ENCODE results near the gene IGLL5.

Gene IGLL5

DNA sequence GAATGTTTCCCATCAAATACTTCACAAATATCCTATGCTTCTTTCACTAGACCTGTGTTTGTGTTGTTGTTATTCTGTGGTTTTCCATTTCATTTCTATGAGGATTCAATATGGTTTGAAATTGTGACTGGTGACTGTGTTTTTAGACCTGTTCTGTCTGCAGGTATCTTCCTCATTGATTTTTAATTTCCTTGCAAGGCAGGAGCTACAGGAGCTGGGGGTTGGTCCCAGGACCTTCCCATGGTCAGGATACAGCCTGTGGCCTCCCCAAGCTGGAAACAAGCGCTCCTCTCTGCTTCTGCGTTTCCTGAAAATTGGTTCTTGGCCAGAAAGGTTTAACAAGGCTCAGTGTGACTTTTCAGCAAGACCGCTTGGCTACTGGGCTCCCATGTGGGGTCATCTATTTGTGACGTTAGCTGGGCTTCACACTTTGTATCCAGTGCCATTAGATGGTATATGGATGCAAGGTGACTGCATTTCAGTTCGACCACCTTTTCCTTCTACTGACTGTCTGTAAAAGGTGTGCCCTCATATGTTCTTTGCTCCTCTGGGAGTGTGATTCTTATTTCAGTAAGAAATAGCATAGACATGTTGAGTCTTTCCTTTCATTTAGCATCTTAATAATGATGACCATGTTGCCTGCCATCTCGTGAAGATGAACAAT is 21.5 kb downstream of the IGLL5 start:
- Histone ChIP-seq H3K27ac (ENCODE audit: insufficient read depth, low read length, poor library complexity, severe bottlenecking) (no peak overlapping the region), H3K4me1 (ENCODE audit: control insufficient read depth, insufficient read depth, low read length, poor library complexity, severe bottlenecking) (no peaks in the 10 kb centered on the region), H3K9me3 (ENCODE audit: control insufficient read depth, low read length) (no peaks in the 10 kb centered on the region), H3K27me3 (replicated peaks; ENCODE audit: control insufficient read depth, insufficient read depth, low read length, poor library complexity, severe bottlenecking) (no peaks in the 10 kb centered on the region), H3K36me3 (ENCODE audit: control insufficient read depth, insufficient read depth, low read length) (no peaks in the 10 kb centered on the region), H3K4me3 (ENCODE audit: insufficient read depth, low read depth, low read length, poor library complexity, severe bottlenecking) (no peak overlapping the region)
- DNase-seq = no peak

DNA sequence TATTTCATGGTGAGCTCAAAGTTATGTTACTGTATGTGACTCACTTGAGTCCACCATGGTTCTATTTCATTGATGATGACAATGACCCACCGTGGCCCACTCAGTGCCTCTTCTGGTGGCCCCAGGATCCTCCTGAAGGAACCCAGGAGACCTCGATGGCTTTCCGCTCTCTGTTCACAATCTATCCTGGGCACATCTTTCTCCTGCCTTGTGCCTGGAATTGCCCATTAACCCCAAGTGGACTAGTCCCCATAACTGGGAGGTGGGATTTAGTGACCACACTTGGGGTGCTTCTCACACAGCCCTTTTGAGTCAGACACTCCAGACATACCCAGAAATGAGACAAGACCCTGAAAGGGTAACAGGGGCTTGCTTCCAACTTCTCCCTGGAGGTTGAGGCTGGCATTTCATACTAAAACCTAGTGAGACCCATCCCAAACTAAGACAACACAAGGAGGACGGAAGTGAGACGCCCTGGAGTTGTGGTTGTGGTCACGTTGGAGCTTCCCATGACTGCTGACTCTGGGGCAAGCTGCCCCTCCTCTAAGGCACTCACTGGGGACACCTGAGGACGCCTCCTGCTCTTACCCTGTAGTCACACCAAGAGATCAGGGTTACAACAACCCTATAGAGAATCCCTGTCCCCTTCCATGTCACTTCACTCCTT is 22.1 kb downstream of the IGLL5 start:
- no peaks in the 10 kb centered on the region for H3K27me3 ChIP-seq (replicated peaks; ENCODE audit: control insufficient read depth, insufficient read depth, low read length, poor library complexity, severe bottlenecking)
- no peak for DNase-seq
- no peak overlapping the region for H3K4me3 ChIP-seq (ENCODE audit: insufficient read depth, low read depth, low read length, poor library complexity, severe bottlenecking)
- no peaks in the 10 kb centered on the region for H3K36me3 ChIP-seq (ENCODE audit: control insufficient read depth, insufficient read depth, low read length)
- no peaks in the 10 kb centered on the region for H3K9me3 ChIP-seq (ENCODE audit: control insufficient read depth, low read length)
- no peak overlapping the region for H3K27ac ChIP-seq (ENCODE audit: insufficient read depth, low read length, poor library complexity, severe bottlenecking)
- H3K4me1 ChIP-seq (ENCODE audit: control insufficient read depth, insufficient read depth, low read length, poor library complexity, severe bottlenecking) = no peaks in the 10 kb centered on the region

DNA sequence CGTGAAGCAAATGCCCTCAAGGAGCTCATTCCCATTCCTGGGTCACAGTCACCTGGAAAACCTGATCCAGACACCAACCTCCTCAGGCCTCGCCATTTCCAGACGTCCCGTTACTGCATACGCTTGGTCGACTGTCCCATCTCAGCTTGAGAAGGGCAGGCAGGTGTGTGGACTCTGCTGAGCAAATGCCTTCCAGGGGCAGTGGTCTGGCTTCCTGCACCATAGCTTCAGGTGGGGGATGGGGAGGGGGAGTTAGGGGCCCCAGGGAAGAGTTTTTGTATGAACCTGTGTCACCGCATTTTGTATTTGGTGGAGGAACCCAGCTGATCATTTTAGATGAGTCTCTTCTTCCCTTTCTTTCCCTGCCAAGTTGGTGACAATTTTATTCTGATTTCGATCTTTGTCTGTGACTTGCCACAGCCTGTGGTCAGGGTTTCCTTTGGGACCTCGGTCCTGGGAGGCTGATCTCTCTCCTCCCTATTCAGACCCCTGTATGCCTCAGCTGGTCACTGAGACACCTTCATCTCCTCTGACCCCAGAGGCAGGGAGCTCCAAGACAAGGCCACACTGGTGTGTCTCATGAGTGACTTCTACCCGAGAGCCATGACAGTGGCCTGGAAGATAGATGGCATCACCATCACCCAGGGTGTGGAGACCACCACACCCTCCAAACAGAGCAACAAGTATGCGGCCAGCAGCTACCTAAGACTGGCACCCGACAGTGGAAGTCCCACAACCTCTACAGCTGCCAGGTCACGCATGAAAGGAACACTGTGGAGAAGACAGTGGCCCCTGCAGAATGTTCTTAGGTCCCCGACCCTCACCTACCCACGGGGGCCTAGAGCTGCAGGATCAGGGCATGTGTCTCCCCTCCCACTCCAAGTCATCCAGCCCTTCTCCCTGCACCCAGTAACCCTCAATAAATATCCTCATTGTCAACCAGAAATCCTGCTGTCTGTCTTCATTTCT is 22.9 kb downstream of the IGLL5 start:
- H3K27ac ChIP-seq (ENCODE audit: insufficient read depth, low read length, poor library complexity, severe bottlenecking) = no peak overlapping the region
- H3K36me3 ChIP-seq (ENCODE audit: control insufficient read depth, insufficient read depth, low read length) = no peaks in the 10 kb centered on the region
- H3K27me3 ChIP-seq (replicated peaks; ENCODE audit: control insufficient read depth, insufficient read depth, low read length, poor library complexity, severe bottlenecking) = no peaks in the 10 kb centered on the region
- DNase-seq = no peak
- no peak overlapping the region for H3K4me3 ChIP-seq (ENCODE audit: insufficient read depth, low read depth, low read length, poor library complexity, severe bottlenecking)
- no peaks in the 10 kb centered on the region for H3K4me1 ChIP-seq (ENCODE audit: control insufficient read depth, insufficient read depth, low read length, poor library complexity, severe bottlenecking)
- no peaks in the 10 kb centered on the region for H3K9me3 ChIP-seq (ENCODE audit: control insufficient read depth, low read length)

DNA sequence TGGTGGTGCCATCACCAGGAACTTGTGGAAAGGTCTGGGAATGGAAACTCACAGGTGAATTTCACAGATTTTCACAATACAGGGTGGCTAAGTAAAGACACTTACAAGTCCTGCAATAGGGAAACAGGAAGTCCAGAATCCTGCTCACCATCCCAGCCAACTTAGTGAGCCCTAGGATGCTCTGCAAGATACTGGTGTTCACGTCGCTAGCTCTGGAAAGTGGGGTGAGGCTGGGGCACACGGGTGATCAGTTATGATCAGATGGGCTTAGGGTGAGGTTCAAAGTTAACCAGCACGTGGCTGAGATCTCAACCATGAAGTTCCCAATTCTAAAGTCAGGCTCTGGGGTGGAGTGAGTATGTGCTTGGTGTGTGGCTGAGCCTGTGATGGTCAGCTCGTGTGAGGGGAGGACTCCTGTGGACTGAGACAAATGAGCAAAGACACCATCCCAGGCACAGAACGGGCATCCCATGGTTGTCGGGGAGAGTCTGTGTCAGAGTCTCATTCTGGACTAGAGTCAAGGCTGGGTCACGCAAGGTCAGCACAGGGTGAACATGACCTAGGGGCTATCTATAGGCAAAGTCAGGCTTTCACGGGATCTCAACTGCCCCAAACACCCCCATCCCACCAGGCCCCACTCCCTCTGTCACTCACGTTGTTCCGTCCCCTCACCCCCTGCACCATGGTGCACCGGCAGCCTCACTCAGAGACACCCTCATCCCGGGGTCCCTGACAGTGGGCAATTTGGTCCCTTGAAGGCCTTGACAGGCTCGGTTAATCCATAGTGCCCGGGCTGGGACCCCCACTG is 23.9 kb downstream of the IGLL5 start:
- Histone ChIP-seq H3K27me3 (replicated peaks; ENCODE audit: control insufficient read depth, insufficient read depth, low read length, poor library complexity, severe bottlenecking) (no peaks in the 10 kb centered on the region), H3K4me1 (ENCODE audit: control insufficient read depth, insufficient read depth, low read length, poor library complexity, severe bottlenecking) (no peaks in the 10 kb centered on the region), H3K27ac (ENCODE audit: insufficient read depth, low read length, poor library complexity, severe bottlenecking) (no peak overlapping the region), H3K36me3 (ENCODE audit: control insufficient read depth, insufficient read depth, low read length) (no peaks in the 10 kb centered on the region), H3K4me3 (ENCODE audit: insufficient read depth, low read depth, low read length, poor library complexity, severe bottlenecking) (no peak overlapping the region), H3K9me3 (ENCODE audit: control insufficient read depth, low read length) (no peaks in the 10 kb centered on the region)
- no peak for DNase-seq

DNA sequence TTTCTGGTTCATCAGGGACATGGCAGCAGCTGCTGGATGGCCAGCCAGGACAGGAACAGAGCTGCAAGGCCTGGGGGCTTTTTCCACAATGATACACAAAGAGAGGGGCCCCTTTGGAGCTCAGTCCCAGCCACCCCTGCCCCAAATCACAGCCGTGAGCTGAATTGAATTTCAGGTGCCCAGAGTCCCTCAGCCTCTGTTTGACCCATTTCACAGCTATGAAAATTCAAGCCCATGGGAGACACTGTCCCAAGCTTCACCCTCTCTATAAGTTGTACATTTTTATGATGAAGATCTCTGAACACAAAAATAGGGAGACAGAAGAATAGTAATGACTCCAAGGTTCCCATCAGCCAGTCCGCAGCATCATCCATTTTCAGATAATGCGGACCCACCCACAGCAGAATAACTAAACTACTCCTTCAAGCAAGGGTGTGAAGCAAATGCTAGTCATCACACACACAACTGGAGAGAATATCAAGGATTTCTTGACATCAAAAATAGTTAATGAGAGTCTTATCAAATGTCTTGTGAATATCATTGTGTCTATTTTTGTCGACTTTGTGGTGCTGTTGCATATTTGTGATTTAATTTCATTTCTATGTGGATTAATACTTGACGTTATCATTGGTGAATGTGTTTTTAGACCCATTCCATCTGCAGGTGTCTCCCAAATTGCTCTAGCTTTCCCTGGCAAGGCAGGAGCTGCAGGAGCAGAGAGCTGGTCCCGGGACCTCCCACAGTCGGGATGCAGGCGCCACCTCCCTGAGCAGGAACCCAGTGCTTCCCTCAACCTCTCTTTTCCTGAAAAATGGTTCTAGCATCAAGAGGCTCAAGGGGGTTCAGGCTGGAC is 24.7 kb downstream of the IGLL5 start:
- no peaks in the 10 kb centered on the region for H3K27me3 ChIP-seq (replicated peaks; ENCODE audit: control insufficient read depth, insufficient read depth, low read length, poor library complexity, severe bottlenecking)
- no peak overlapping the region for H3K27ac ChIP-seq (ENCODE audit: insufficient read depth, low read length, poor library complexity, severe bottlenecking)
- no peaks in the 10 kb centered on the region for H3K9me3 ChIP-seq (ENCODE audit: control insufficient read depth, low read length)
- H3K4me3 ChIP-seq (ENCODE audit: insufficient read depth, low read depth, low read length, poor library complexity, severe bottlenecking) = no peak overlapping the region
- no peak for DNase-seq
- H3K4me1 ChIP-seq (ENCODE audit: control insufficient read depth, insufficient read depth, low read length, poor library complexity, severe bottlenecking) = no peaks in the 10 kb centered on the region
- H3K36me3 ChIP-seq (ENCODE audit: control insufficient read depth, insufficient read depth, low read length) = no peaks in the 10 kb centered on the region

DNA sequence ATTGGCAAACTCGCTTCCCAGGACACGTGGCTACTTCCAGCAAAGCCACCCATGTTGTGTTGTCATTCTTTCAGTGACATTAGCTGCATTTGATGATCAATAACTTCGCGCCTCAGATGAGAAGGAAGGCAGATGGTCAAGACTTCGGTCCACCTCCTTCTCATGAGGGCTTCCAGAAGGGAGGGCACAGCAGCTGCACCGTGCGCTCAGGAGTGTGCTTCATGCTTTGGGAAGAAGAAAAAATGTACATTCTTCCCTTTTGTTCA is 25.3 kb downstream of the IGLL5 start:
- H3K4me1 ChIP-seq (ENCODE audit: control insufficient read depth, insufficient read depth, low read length, poor library complexity, severe bottlenecking) = no peaks in the 10 kb centered on the region
- H3K36me3 ChIP-seq (ENCODE audit: control insufficient read depth, insufficient read depth, low read length) = no peaks in the 10 kb centered on the region
- H3K27ac ChIP-seq (ENCODE audit: insufficient read depth, low read length, poor library complexity, severe bottlenecking) = no peak overlapping the region
- no peaks in the 10 kb centered on the region for H3K9me3 ChIP-seq (ENCODE audit: control insufficient read depth, low read length)
- no peak for DNase-seq
- H3K27me3 ChIP-seq (replicated peaks; ENCODE audit: control insufficient read depth, insufficient read depth, low read length, poor library complexity, severe bottlenecking) = no peaks in the 10 kb centered on the region
- no peak overlapping the region for H3K4me3 ChIP-seq (ENCODE audit: insufficient read depth, low read depth, low read length, poor library complexity, severe bottlenecking)

DNA sequence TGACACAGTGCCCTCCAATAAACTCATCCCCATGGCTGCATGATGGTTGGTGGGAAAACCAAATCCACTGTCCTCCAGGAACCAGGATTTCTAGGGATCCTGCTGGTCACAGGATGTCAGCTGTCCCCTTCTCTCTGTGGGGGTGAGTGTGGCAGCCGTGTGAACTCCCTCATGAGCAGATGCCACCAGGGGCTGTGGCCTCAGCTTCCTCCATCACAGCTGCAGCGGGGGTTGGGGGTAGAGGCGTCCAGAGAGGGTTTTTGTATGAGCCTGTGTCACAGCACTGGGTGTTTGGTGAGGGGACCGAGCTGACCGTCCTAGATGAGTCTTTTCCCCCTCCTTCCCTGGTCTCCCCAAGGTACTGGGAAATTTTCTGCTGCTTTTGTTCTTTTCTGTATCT is 26.4 kb downstream of the IGLL5 start:
- DNase-seq = no peak
- H3K27ac ChIP-seq (ENCODE audit: insufficient read depth, low read length, poor library complexity, severe bottlenecking) = no peak overlapping the region
- H3K4me1 ChIP-seq (ENCODE audit: control insufficient read depth, insufficient read depth, low read length, poor library complexity, severe bottlenecking) = no peaks in the 10 kb centered on the region
- H3K27me3 ChIP-seq (replicated peaks; ENCODE audit: control insufficient read depth, insufficient read depth, low read length, poor library complexity, severe bottlenecking) = no peaks in the 10 kb centered on the region
- H3K9me3 ChIP-seq (ENCODE audit: control insufficient read depth, low read length) = no peaks in the 10 kb centered on the region
- no peak overlapping the region for H3K4me3 ChIP-seq (ENCODE audit: insufficient read depth, low read depth, low read length, poor library complexity, severe bottlenecking)
- H3K36me3 ChIP-seq (ENCODE audit: control insufficient read depth, insufficient read depth, low read length) = no peaks in the 10 kb centered on the region

DNA sequence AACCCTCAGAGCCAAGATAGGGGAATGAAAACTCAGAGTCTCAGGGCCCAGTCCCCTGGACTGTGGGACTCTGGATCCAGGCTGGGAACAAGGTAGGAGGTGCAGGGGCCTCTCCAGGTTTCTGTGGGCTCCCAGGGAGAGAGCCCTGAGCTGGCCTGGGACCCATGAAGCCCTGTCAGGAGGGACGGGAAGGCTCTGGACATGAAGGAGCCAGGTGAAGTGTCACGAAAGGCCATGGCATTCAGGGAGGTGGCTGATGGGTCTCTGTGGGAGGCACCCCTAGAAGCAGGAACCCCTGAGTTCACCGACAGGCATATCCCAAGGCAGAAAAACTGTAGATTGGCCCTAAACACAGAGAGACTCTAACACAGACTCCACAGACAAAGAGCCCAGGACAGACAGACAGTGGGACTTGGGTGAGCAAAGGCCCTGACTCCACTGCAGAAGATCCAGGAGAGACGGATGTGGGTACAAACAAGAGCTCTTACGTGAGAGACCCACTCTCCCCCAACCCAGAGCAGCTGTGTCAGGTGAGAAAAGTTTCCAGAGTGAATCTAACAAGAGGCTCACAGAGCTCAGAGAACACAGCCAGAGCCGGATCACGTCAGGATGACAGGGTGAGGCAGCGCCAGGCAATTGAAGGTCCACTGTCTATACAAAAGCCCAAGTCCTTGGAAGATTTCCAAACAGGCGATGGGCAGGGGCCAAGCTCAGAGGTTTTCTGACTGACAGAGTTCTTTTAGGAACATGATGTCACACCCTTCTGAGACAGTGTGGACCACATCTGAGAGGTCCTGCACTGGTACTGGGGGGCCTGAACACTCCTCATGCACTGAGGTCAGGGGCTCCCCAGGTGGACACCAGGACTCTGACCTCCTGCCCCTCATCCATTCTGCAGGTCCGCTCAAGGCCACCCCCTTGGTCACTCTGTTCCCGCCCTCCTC is 27.4 kb downstream of the IGLL5 start:
- no peak overlapping the region for H3K27ac ChIP-seq (ENCODE audit: insufficient read depth, low read length, poor library complexity, severe bottlenecking)
- H3K4me3 ChIP-seq (ENCODE audit: insufficient read depth, low read depth, low read length, poor library complexity, severe bottlenecking) = no peak overlapping the region
- no peaks in the 10 kb centered on the region for H3K36me3 ChIP-seq (ENCODE audit: control insufficient read depth, insufficient read depth, low read length)

More for the DNA sequence above, 27.4 kb downstream of the IGLL5 start:
- no peaks in the 10 kb centered on the region for H3K27me3 ChIP-seq (replicated peaks; ENCODE audit: control insufficient read depth, insufficient read depth, low read length, poor library complexity, severe bottlenecking)
- H3K4me1 ChIP-seq (ENCODE audit: control insufficient read depth, insufficient read depth, low read length, poor library complexity, severe bottlenecking) = no peaks in the 10 kb centered on the region
- no peaks in the 10 kb centered on the region for H3K9me3 ChIP-seq (ENCODE audit: control insufficient read depth, low read length)
- DNase-seq = no peak
